Stimulated activated CD8-positive, alpha-beta memory T cell treated with anti-CD3 and anti-CD28 coated beads, Interleukin-7, amount 100 ng/mL, for 24 hours (primary cell): ENCODE data around the gene ZRANB1.
"Not testable (repeated sequence)": the region's sequence is repeated elsewhere in the genome, so short reads cannot be mapped to it uniquely, and the experiment has no call there.

ENCODE experiments used
- DNase-seq: peaks from one replicate; pipeline ENCODE4 v3.0.0-alpha.2; 2020; ENCODE audit warnings: low read depth

The ZRANB1 gene

DNA sequence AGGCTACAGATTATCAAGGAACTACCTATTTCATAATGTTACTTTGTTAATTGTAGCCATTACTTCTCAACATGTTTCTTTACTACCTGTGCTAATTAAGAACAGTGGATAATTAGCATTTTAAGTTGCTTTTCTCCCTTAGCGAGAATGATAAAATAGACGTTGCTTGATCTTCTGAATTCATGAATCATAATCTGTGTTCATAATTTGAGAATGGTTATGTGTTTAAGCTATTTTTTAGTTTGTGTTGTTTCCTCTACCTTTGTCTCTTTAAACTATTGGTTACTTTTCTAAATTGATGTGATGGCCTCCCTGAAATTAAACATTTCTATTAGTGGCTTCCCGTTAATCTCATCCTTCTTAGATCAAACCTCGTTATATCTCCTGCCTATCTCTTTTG lies at the start of gene ZRANB1:
Gene ZRANB1, plus strand, starts transcription at position 301 of the 400 bp plus-strand sequence. CDS start 371 bp downstream, outside the sequence.
- no peak for DNase-seq

DNA sequence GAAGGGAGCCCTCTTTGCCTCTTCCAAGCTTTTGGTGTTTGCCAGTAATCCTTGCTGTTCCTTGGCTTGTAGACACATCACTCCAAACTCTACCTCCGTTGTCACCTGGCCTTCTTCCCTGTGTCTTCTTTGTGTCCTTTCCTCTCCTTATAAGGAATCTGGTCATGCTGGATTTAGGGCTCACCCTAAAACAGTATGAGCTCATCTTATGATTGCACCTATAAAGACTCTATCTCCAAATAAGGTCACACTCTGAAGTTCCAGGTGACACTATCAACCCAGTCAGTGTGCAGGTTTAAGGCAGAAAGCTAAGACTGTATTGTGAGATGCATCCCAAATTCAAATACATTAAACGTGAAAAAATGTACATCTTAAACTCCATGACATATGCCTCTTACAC lies 49.0 kb upstream of the ZRANB1 start:
- no peak for DNase-seq

DNA sequence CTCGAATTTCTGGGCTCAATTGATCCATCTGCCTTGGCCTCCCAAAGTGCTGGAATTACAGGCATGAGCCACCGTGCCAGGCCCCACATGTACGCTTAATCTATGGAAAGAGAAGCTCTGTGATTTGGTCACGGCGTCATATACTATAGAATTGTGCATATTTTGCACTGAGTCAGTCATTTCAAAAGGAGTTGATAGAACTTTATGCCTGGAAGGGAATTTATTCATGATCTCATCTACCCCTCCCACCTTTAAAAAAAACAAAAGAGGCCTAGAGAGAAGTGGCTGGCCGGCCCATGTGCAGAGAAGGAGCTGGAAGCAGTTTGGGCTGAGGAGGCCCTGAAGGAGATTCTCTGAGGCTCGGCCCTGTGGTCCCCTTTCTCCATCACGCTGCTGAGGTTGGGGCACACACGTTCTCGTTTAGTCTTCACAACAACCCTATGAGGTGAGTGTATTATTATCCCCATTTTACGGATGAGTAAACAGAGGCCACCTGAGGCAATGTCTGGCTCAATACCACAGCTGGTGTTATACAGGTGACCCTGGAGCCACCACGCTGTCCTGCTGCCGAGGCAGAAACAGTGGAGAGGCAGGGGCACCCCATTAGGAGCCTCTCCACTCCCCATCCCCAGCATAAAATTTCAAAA lies 47.2 kb upstream of the ZRANB1 start:
- DNase-seq: no peak

DNA sequence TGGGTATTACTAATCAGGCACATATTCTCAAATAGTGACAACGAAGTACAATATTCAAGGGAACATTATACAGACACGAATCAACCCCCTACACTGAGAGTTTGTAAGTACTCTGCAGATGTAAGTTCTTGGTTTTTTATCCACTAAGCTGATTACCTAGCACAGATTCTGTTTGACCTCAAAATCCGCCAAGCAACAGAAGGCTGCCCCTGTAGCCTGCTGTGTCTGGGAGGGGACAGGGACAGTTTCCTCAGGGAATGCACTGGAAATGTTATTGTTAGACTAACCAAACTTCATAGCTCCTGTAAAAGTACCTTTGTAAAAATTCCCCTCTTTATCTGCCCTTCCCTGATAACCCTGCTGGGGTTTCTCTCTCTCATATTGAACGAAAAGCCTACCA lies 45.2 kb upstream of the ZRANB1 start:
- no peak for DNase-seq

DNA sequence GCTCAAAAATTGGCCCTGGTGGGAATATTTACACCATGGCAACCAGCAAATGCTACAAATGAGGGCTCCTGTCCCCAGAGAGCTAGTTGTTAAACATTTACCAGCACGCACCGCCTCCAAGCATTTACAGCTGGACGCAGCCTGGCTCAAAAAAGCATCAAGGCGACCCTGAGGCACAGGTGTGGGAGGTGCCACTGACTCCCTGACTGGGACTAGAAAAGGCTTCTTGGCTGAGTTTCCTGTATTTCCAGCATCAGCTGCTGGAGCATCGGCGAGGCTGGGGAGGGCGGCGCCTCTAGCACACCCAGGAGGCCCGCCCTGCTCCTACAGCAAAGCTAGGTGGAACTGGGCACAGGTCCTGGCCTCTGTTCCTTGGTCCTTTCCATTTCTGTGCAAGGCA lies 43.5 kb upstream of the ZRANB1 start:
- no peak for DNase-seq

DNA sequence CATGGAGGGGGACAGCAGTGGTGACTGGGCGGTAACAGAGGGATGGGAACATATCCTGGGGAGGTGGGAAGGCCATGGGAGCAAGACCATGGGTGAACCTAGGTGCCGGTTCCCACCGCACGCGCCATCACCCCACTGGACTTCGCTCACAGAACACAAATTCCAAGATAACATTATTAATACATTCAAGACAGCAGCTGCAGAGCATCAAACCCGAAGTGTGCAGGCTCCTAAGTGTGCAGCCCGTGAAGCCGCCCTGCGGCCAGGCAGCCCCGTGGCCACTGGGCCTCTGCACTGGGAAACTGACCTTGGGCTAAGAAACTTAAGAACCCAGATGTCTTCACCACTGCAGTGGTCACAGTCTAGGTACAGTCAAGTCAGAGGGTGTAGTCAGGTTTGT lies 42.8 kb upstream of the ZRANB1 start:
- no peak for DNase-seq

DNA sequence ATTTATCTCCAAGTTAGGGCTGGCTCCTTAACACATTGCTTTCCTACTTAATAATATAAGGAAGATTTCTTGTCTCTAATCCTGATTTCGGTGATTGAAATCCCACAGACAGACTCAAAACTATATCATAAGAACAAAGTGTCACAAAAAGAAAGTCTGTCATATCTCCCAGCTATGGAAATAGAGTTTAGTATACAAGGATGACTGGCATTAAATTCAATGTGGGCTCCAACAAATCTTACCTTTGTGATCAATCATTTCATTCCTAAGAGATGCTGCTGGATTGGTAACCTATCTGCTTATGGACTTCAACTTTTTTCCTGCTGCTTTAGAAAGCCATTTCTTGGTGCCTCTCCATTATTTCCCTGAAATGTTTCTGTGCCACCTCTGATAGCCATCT lies 39.5 kb upstream of the ZRANB1 start:
- DNase-seq: no peak

DNA sequence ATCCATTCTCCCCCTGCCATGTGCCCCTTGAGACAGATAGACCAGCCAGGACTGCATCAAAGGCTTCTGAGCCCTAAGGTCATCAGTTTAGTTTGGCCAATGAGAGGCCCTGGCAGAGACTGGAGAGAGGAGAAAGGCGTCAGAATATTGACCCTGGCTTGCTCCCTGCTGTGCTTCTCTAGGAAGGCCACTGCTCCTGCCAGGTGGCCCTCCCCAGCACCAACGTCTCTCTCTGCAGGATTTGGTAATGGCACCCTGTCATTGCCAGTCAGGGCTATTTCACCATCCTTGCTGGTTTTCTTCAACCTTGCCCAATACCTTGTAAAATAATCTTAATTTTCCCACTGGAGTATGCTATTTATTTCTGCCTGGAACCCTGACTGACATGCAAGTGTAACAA lies 38.8 kb upstream of the ZRANB1 start:
- DNase-seq: no peak

DNA sequence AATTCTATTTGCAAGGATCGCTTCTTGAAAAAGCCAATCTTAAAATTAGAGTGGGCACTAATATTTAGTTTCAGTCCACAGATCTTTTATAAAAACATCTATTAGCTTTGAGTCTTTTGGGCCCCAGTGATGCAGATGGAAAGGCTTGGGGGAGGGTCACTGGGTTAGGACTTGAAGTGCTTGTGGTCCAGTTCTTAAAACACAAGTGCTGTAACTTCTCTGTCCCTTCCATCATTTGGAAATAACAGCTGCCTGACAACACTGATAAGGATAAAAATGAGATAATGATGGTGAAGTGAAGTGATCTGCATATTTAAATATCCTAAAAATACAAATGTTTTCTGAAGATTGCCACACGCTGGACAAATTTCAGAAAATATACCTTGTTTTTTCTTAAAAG lies 37.1 kb upstream of the ZRANB1 start:
- DNase-seq: no peak

DNA sequence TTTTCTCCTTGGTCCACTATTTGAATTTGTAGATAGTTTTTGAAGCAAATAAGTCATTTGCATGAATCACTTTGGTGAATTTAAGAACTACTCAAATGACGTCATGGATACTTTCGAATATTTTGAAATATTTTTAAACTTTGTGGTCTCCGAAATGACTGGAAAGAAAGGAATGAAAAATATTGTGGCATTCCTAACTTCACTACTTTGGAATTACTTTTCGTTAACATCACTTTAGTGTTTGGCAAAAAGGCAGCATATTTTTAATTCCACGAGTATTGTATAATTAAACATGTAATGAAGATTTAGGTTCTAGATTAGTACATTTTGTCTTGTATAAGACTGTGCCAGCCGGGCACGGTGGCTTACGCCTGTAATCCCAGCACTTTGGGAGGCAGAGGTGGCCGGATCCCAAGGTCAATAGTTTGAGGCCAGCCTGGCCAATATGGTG lies 35.3 kb upstream of the ZRANB1 start:
- DNase-seq: no peak

DNA sequence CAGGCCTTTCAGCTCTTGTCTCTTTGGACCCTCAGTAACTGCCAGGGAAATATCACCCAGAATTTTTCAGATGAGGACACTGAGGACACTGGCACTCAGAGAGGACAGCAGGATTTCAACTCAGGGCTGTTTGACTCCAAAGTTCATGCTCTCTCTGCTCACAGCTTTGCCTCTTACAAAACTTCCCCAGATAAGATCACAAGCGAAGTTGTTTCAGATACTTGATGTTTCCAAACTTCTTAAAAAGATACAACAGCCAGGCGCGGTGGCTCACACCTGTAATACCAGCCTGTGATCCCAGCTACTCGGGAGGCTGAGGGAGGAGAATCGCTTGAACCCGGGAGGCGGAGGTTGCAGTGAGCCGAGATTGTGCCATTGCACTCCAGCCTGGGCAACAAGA lies 32.4 kb upstream of the ZRANB1 start:
- DNase-seq: no peak

DNA sequence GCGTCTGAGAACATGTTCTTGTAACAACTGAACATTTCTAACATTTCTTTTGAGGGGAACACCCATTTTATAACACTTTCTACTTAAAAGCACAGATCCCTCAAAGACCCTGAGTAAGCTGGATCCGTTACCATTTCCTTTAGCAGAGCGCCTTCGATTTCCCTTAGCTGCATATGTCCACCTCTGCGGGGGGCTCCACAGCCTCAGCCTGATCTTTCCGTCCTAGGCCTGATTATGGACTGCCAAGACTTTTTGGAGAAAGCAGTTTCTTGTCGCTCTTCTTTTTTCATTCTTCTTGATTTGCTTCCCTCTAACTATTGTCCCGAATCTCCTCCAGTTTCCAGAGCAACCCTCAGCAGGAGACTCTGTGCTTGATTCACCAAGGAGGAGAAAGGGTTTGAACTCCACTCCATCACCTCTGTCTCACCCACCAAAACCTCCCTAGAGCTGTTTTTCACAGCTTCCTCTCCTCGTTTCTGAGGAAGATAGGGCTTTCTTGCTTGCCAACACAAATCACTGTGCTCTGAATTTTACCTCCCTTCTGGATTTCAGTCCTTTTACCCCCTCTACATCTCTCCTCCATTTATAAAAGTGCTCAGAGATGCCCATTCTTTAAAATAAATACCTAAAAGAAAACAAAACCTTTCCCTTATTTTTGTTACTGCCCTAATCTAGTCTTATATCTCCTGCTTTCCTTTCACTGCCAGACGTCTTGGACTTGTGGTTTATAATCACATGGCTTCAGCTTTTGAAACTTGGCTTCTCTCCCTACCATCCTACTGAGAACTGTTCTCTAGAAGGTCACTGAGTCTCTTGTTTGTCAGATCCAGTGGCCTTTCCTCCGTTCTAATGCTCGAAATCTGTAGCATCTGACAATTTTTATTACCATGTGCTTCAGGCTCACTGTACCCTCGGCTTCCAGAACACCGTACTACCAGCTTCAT lies 30.5 kb upstream of the ZRANB1 start:
- no peak for DNase-seq

DNA sequence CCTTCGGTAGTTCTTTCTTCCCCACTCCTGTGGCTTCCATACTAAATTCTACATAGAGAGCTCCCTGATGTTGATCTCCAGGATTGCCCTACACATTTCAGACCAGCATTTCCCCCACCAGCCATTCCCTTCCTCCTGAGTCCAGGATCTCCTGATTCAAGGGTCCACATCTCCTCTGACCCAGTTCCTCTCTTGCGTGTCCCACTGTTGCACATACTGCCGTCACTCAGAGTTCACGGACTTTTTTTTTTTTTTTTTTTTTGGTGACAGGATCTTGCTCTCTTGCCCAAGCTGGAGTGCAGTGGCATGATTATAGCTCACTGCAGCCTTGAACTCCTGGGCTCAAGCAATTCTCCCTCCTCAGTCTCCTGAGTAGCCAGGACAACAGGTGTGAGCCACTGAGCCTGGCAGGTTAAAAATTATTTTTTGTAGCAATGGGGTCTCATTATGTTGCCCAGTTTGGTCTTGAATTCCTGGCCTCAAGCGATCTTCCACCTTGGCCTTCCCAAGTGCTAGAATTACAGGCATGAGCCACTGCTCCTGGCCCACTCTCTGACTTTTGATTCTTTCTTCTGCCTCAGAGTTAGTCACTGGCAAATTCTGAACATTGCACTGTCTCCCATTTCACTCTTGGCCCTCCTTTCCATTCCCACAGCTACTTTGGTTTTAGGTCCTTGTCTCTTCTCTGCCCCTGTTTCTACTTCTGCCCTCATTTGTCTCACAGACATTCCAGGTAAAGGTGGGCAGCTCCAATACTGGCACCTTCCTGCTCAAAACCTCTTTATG lies 29.6 kb upstream of the ZRANB1 start:
- DNase-seq: no peak

DNA sequence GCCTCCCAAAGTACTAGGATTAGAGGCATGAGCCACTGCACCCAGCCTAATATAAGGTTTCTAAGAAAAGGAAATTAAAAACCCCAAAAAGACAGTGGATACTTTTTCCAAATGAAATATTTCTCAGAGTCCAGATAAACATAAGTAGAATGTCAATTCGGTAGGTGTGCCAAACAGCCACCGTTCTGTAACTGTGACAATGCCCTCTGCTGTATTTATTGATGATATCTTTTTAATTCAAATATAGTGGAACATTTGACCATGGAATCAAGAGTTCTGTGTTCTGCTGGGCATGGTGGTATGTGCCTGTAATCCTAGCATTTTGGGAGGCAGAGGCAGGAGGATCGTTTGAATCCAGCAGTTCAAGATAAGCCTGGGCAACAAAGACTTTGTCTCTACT lies 28.8 kb upstream of the ZRANB1 start:
- no peak for DNase-seq

DNA sequence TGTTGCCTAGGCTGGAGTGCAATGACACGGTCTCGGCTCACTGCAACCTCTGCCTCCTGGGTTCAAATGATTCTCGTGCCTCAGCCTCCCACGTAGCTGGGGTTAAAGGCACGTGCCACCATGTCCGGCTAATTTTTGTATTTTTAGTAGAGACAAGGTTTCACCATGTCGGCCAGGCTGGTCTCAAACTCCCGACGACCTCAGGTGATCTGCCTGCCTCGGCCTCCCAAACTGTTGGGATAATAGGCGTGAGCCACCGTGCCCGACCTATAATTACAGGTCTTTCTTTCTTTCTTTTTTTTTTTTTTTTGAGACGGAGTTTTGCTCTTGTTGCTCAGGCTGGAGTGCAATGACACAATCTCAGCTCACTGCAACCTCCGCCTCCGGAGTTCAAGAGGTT lies 27.5 kb upstream of the ZRANB1 start:
- not testable (repeated sequence) for DNase-seq

DNA sequence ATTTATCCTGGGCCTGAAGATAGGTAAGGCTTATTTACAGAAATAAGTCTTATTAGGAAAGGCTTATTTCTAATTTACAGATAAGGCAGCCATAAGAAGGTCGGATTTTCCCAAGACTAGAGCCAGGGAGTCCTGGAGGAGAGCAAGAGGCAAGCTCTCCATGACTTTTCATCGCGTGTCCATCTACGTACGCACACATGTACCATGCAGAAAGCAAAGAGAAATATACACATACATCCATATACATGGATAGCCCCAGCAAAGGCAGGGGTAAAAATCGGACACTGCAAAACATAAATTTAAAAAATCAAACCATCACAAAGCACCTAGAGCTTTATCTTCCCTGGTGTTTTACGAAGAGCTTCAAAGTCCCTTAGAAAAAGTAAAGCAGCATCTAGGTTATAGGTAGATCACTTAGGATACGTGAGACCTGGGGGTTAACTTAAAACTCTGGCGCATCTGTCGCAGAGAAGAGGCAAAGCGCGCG lies 25.8 kb upstream of the ZRANB1 start:
- no peak for DNase-seq

DNA sequence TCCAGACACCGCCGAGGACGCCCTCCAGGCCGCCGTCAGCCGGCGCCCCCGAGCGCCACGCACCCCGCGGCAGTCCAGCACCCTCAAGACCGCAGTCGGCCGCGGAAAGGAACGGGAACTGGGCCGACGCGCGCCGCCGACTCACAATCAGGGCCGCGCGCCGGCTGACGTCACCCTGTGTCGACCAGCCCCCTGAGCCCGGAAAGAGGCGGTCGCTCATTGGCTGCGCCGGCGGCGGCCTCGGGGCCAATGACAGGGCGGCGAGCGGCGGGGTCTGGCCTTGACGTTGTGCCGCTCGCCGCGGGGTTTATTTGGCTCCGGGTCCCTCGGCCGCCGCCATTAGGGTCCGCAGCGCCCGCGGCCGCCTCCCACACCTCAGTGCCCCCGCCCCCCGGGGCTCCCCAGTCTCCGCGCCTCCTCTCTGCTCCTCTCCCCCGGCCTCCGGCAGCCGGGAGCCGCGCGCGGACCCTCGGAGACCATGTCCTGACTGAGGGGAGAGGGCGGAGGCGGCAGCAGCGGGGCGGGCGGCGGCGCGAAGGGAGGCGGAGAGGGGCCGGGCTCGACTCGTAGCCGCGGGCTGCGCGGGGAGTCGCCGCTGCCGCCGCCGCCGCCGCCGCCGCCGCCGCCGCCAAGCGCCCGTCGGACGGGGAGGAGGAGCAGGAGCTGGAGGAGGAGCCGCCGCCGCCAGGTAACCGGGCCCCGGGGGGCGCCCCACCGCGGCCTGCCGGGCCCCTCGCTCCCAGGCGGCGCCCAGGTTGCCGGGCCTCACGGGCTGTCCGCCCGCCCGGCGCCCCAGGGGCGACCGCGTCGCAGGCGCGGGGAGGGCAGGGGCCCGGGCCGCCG lies 25.1 kb upstream of the ZRANB1 start:
- peak; percentile 92 for DNase-seq

DNA sequence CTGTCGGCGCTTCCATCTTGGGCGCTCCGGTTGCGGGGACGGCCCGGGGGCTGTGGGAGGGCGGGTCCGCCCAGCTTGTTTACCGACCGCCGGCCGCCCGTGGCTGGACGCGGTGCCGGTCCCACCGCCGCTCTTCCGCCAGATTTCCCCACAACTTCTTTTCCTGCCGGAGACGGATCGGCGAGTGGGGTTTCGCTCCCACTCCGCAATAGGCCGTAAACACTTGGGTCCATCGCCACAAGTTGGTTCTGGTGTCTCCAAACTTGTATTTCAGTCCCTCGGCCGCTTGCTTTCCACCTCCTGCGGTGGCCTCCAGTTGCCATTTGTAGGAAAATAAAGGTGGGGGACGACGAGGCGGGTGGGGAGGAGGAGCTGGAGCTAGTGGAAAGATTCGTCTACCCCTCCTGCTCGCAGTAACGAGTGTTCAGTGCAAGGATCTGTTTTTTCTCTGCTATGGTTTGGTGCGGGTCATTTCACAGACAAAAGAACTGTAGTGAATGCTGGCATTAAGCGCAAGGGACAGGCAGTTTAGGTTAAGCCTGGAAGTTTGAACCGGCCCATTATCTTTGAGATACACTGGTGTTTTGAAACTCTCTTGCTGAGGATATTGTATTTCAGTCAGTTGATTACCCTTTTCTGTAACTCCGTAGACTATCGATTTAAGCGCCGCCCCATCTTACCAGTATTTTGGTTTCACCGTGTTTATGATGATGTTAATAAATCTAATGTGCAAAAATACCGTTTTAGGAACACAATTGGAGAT lies 24.3 kb upstream of the ZRANB1 start:
- no peak for DNase-seq

DNA sequence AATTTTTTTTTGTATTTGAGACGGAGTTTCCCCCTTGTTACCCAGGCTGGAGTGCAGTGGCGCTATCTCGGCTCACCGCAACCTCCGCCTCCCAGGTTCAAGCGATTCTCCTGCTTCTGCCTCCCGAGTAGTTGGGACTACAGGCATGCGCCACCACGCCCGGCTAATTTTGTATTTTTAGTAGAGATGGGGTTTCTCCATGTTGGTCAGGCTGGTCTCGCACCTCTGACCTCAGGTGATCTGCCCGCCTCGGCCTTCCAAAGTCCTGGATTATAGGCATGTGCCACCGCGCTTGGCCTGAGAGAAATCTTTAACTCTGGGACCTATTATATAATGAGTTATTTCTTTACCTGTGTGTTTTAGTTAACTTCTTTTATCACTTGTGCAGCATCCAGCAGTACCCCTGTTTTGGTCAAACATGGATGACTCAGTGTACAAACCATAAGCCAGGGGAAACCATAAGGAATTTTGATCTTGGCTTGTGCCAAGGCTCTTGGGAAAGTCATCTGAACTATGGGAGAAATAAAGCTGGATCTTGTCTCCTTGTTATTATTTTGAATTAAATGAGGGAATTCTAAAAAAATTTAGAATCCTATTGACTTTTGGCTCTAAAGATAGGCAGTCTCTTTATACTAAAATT lies 23.6 kb upstream of the ZRANB1 start:
- DNase-seq: no peak

DNA sequence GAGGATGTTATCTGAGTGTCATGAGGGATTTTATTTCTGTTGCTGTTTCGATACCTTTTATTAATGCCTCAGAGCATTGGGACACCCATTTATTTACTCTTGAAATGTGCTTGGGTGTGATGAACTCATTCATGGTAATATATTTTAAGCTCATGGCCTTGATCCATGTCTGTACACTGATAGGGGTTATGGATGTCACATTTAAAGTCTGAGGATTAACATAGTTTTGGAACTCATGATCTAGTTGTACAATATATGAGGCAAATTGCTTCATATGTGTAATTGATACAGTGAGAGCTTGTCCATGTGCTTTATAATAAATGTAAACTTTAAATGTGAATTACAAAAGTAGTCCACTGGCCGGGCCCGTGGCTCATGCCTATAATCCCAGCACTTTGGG lies 23.0 kb upstream of the ZRANB1 start:
- DNase-seq: no peak
